GM19239 (cell line): ENCODE measurements around the gene CA14.
A peak's percentile ranks its signal among the peaks of the same experiment; 100 is the strongest.
"Not testable (repeated sequence)": the region's sequence is repeated elsewhere in the genome, so short reads cannot be mapped to it uniquely, and the experiment has no call there.

Experiments used
- DNase-seq: peaks from one replicate; pipeline ENCODE4 v3.0.0; 2011; ENCODE audit warnings: low spot score; ENCODE audit not compliant: insufficient read length
- FAIRE-seq: peaks from 2 replicates; lab custom pipeline; 2011; peaks lifted over from hg19 to GRCh38; lab: Jason Lieb, UNC

The CA14 gene

GRCh38 chr1:150235294-150235851 is 22.2 kb upstream of the CA14 start:
- FAIRE-seq = no peak
- DNase-seq = no peak

- peak; percentile 86 for DNase-seq
- peak; percentile 98 for FAIRE-seq
These were observed 21.5 kb upstream of the CA14 start, which contains the start of gene ANP32E for GRCh38 chr1:150235852-150236613. ANP32E (minus strand) TSS chr1:150236112; CDS start chr1:150235786, 326 bp downstream.

- DNase-seq (no peak), FAIRE-seq (no peak)
These were observed 20.9 kb upstream of the CA14 start for GRCh38 chr1:150236614-150237100.

GRCh38 chr1:150237176-150237575 is 20.4 kb upstream of the CA14 start:
- not testable (repeated sequence) for FAIRE-seq, DNase-seq

- DNase-seq = no peak
- FAIRE-seq = no peak
These were observed 19.8 kb upstream of the CA14 start for GRCh38 chr1:150237746-150238145.

GRCh38 chr1:150243003-150243402 is 14.6 kb upstream of the CA14 start:
- DNase-seq (no peak), FAIRE-seq (peak; percentile 23)

- FAIRE-seq (no peak), DNase-seq (no peak)
These were observed 7.6 kb upstream of the CA14 start for GRCh38 chr1:150249936-150250335.

- DNase-seq (no peak), FAIRE-seq (no peak)
These were observed 1.4 kb upstream of the CA14 start for GRCh38 chr1:150256198-150256553.

- no peak for DNase-seq
- FAIRE-seq = no peak
These were observed 826 bp upstream of the CA14 start for GRCh38 chr1:150256554-150257341.

GRCh38 chr1:150259217-150259616 is 1.6 kb downstream of the CA14 start:
- DNase-seq = no peak
- FAIRE-seq = no peak

GRCh38 chr1:150259758-150260669 is 2.4 kb downstream of the CA14 start:
- DNase-seq = no peak
- FAIRE-seq = no peak

GRCh38 chr1:150261367-150261766 is 3.8 kb downstream of the CA14 start:
- DNase-seq (no peak), FAIRE-seq (no peak)

GRCh38 chr1:150262388-150263320 is 5.1 kb downstream of the CA14 start:
- no peak for DNase-seq

GRCh38 chr1:150263549-150263948 is 6.0 kb downstream of the CA14 start:
- FAIRE-seq (no peak), DNase-seq (no peak)

More at GRCh38 chr1:150262388-150263320, 5.1 kb downstream of the CA14 start:
- no peak for FAIRE-seq

GRCh38 chr1:150267896-150268295 is 10.3 kb downstream of the CA14 start:
- DNase-seq (no peak), FAIRE-seq (no peak)

- DNase-seq = no peak
These were observed 10.7 kb downstream of the CA14 start for GRCh38 chr1:150268340-150268704.

GRCh38 chr1:150268705-150269403 is 11.3 kb downstream of the CA14 start, which contains the start of gene APH1A:
APH1A (minus strand) TSS chr1:150269016; CDS start chr1:150268810, 206 bp downstream.
- FAIRE-seq = peak; percentile 91
- peak; percentile 88 for DNase-seq

More at GRCh38 chr1:150268340-150268704, 10.7 kb downstream of the CA14 start:
- peak; percentile 64 for FAIRE-seq

- no peak for FAIRE-seq
- DNase-seq = no peak
These were observed 11.9 kb downstream of the CA14 start for GRCh38 chr1:150269451-150269850.
